Colonic mucosa (tissue), 4 donors: ENCODE results near the gene NFASC. TPM values are rescaled to one million over a fixed set of nuclear protein-coding genes. Genes with fewer than 3 reads are reported as not detected.

Source experiments
- DNase-seq: peaks from one replicate; pipeline ENCODE4 v3.0.0-alpha.2; 2020
- H3K27ac ChIP-seq: fragments of 200-600 bp; one replicate; pipeline ENCODE4 v1.8.0; 2021
- H3K27me3 ChIP-seq: fragments of 200-600 bp; one replicate; pipeline ENCODE4 v1.8.0; 2021
- H3K36me3 ChIP-seq: fragments of 200-600 bp; one replicate; pipeline ENCODE4 v1.8.0; 2021
- H3K4me1 ChIP-seq: fragments of 200-600 bp; one replicate; pipeline ENCODE4 v1.8.0; 2021; ENCODE audit warnings: mild to moderate bottlenecking
- H3K4me3 ChIP-seq: fragments of 200-600 bp; one replicate; pipeline ENCODE4 v1.8.0; 2021
- H3K9ac ChIP-seq, 2 donors: one replicate each; pipeline ENCODE4 v1.7.0; 2013; ENCODE audit warnings: control low read depth in 2 of 2, low read depth in 2 of 2, low read length in 2 of 2
- H3K9me3 ChIP-seq: fragments of 200-600 bp; one replicate; pipeline ENCODE4 v1.8.0; 2021
- CTCF ChIP-seq: fragments of 200-600 bp; IDR thresholded peaks from one replicate; pipeline ENCODE4 v1.8.0; 2022; ENCODE audit warnings: antibody characterized with exemption, mild to moderate bottlenecking
- intact Hi-C: fragments of 100-400 bp; cut with DNase I; formaldehyde crosslinking; loops from one replicate; pipeline ENCODE4 v1.14.1; 2022
- total RNA-seq, 2 donors: library from RNA; stranded (reverse); fragmentation: NEBNext Ultra II Directional in 1 of 2; extraction: Animal tissue kit (Norgen Biotek cat#: 25700) in 1 of 2; gene quantifications; one replicate each; pipeline ENCODE4 v1.2.1, GENCODE V29; 2021
- donor health status: healthy.
- donor health status: DM: no; HTN: no; CAD: no.
- donor health status: DM: no; HTN: no; CAD: no.

Gene NFASC
- total RNA-seq, 2 donors from 2014 or later: 12.1 to 13.9 TPM

DNA sequence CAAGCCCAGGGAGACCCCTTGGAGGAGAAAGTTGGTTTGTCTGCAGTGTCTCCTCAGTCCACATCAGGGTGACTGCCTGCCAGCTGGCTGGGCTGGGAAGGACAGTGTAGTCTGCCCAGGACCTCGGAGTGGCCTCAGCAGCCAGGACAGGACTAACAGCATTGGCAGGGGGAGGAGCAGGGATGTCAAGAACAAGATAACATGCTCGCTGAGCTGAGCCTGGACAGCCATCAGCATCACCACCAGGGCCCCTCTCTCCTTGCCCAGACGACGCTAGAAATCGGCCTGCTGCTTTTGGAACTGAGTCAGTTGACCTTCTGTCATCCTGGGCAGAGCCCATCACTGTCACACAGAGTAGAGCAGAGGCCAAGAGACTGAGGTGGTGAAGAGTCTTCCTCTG is 88.7 kb downstream of the NFASC start:
- no peak overlapping the region for H3K27ac ChIP-seq
- no peaks in the 10 kb centered on the region for H3K27me3 ChIP-seq
- H3K9me3 ChIP-seq: no peaks in the 10 kb centered on the region
- DNase-seq: no peak
- intact Hi-C loops: no loop called here
- no peaks in the 10 kb centered on the region for H3K4me1 ChIP-seq
- H3K36me3 ChIP-seq: no peaks in the 10 kb centered on the region
- TF ChIP-seq CTCF: no peak
- no peak overlapping the region for H3K9ac ChIP-seq
- no peak overlapping the region for H3K4me3 ChIP-seq

- DNase-seq: no peak
- Histone ChIP-seq H3K27me3 (no peaks in the 10 kb centered on the region), H3K4me3 (no peak overlapping the region), H3K4me1 (no peaks in the 10 kb centered on the region), H3K36me3 (no peaks in the 10 kb centered on the region), H3K9me3 (no peaks in the 10 kb centered on the region), H3K27ac (no peak overlapping the region), H3K9ac (no peak overlapping the region)
- no peak for TF ChIP-seq CTCF
- intact Hi-C loops: no loop called here
Observed at GRCh38 chr1:204959836-204960235, 89.2 kb downstream of the NFASC start.

- no peaks in the 10 kb centered on the region for H3K36me3 ChIP-seq
- intact Hi-C loops: no loop called here
Observed at GRCh38 chr1:204960306-204961125, 89.9 kb downstream of the NFASC start.

DNA sequence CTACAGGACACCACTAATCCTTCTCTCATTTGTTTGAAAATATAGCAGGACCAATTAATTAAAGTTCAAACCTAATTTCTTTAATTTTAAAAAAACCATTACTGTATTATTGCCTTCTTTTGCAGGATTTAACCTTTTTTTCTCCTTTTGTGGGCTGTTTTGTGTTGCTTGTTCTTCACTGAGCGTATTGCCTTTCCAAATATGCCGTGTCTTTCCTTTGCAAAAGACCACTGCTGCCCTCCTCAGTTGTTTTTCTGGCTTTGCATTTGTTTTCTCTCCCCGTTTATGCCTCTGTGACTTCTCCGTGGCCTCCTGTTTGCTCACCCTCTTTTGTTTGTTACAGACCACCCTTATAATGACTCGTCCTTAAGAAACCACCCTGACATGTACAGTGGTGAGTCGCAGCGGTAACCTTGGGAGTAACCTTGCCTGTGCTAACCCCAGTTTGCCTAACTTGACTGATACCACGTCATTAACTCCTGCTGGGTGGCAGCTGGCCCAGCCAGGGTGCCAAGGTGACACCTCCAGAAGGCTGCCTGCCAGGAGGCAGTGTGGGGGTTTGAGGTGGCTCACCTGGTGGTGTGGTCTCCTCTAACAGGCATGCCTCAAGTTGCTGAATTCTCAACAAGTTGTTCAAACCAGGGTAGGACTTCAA is 91.2 kb downstream of the NFASC start:
- intact Hi-C loops: no loop called here
- Histone ChIP-seq H3K36me3 (no peaks in the 10 kb centered on the region), H3K4me3 (no peak overlapping the region), H3K27ac (no peak overlapping the region), H3K9ac (no peak overlapping the region), H3K27me3 (no peaks in the 10 kb centered on the region), H3K9me3 (no peaks in the 10 kb centered on the region), H3K4me1 (no peaks in the 10 kb centered on the region)
- no peak for DNase-seq
- TF ChIP-seq CTCF: no peak

More at GRCh38 chr1:204960306-204961125, 89.9 kb downstream of the NFASC start:
- H3K27me3 ChIP-seq: no peaks in the 10 kb centered on the region
- no peak overlapping the region for H3K27ac ChIP-seq
- no peaks in the 10 kb centered on the region for H3K4me1 ChIP-seq
- no peak for TF ChIP-seq CTCF
- no peak overlapping the region for H3K9ac ChIP-seq
- DNase-seq: no peak
- H3K9me3 ChIP-seq: no peaks in the 10 kb centered on the region
- no peak overlapping the region for H3K4me3 ChIP-seq

GRCh38 chr1:204962742-204963632 is 92.3 kb downstream of the NFASC start:
- H3K4me3 ChIP-seq: no peak overlapping the region
- intact Hi-C loops: no loop called here
- DNase-seq: no peak
- H3K36me3 ChIP-seq: no peaks in the 10 kb centered on the region
- no peak overlapping the region for H3K9ac ChIP-seq
- no peak for TF ChIP-seq CTCF
- no peaks in the 10 kb centered on the region for H3K9me3 ChIP-seq
- no peaks in the 10 kb centered on the region for H3K27me3 ChIP-seq
- no peaks in the 10 kb centered on the region for H3K4me1 ChIP-seq
- no peak overlapping the region for H3K27ac ChIP-seq
